Neural progenitor cell (in vitro differentiated cells): Measurements from ENCODE around the gene JAK1. TPM values are rescaled to one million over a fixed set of nuclear protein-coding genes. Genes with fewer than 3 reads are reported as not detected.

Experiments used
- DNase-seq: peaks from one replicate; pipeline ENCODE4 v3.0.0-alpha.2; 2016; ENCODE audit warnings: low spot score
- H2AFZ ChIP-seq: fragments of 200-600 bp; sonication (generic); replicated peaks from 2 replicates; pipeline ENCODE4 v1.6.1; 2016; ENCODE audit warnings: antibody characterized with exemption
- H3F3A ChIP-seq: fragments of 200-600 bp; sonication (generic); 2 replicates; pipeline ENCODE4 v1.6.1; 2016; ENCODE audit warnings: antibody characterized with exemption, low read depth
- H3K27ac ChIP-seq: fragments of 200-600 bp; sonication (generic); 2 replicates; pipeline ENCODE4 v1.5.1; 2016; ENCODE audit warnings: mild to moderate bottlenecking
- H3K27me3 ChIP-seq: fragments of 200-600 bp; sonication (generic); 2 replicates; pipeline ENCODE4 v1.6.1; 2016; ENCODE audit warnings: mild to moderate bottlenecking, moderate library complexity
- H3K36me3 ChIP-seq: fragments of 200-600 bp; sonication (generic); 2 replicates; pipeline ENCODE4 v1.5.1; 2016
- H3K4me1 ChIP-seq: fragments of 200-600 bp; sonication (generic); 2 replicates; pipeline ENCODE4 v1.6.1; 2016; ENCODE audit warnings: mixed run types
- H3K4me2 ChIP-seq: fragments of 200-600 bp; sonication (generic); 2 replicates; pipeline ENCODE4 v1.6.1; 2016
- H3K4me3 ChIP-seq: fragments of 200-600 bp; sonication (generic); 2 replicates; pipeline ENCODE4 v1.5.1; 2016
- H3K79me2 ChIP-seq: fragments of 200-600 bp; sonication (generic); 2 replicates; pipeline ENCODE4 v1.6.1; 2016; ENCODE audit warnings: low read depth
- H3K9ac ChIP-seq: fragments of 200-600 bp; sonication (generic); 2 replicates; pipeline ENCODE4 v1.6.1; 2016
- H3K9me3 ChIP-seq: fragments of 200-600 bp; sonication (generic); 2 replicates; pipeline ENCODE4 v1.5.1; 2016; ENCODE audit warnings: low read depth
- H4K20me1 ChIP-seq: fragments of 200-600 bp; sonication (generic); 2 replicates; pipeline ENCODE4 v1.6.1; 2016; ENCODE audit warnings: low read depth
- H3K27ac Mint-ChIP-seq: 3 replicates; pipeline ENCODE4 v1.8.0; 2021; ENCODE audit warnings: mixed read lengths
- H3K27me3 Mint-ChIP-seq: 2 replicates; pipeline ENCODE4 v1.8.0; 2022; ENCODE audit warnings: low read depth, mild to moderate bottlenecking, inconsistent platforms, moderate library complexity, mixed read lengths; ENCODE audit not compliant: insufficient read depth
- H3K36me3 Mint-ChIP-seq: 3 replicates; pipeline ENCODE4 v1.8.0; 2021; ENCODE audit warnings: mixed read lengths
- H3K4me1 Mint-ChIP-seq: 3 replicates; pipeline ENCODE4 v1.8.0; 2021; ENCODE audit warnings: mixed read lengths
- H3K4me3 Mint-ChIP-seq: 3 replicates; pipeline ENCODE4 v1.8.0; 2021; ENCODE audit warnings: mild to moderate bottlenecking, moderate library complexity, mixed read lengths
- H3K9me3 Mint-ChIP-seq: 3 replicates; pipeline ENCODE4 v1.8.0; 2020; ENCODE audit warnings: mixed read lengths
- EZH2 ChIP-seq: fragments of 200-600 bp; sonication (generic); IDR thresholded peaks from 2 replicates; pipeline ENCODE4 v1.6.1; 2017; ENCODE audit warnings: antibody characterized with exemption, mild to moderate bottlenecking, moderate library complexity
- EZH2phosphoT487 ChIP-seq: fragments of 200-600 bp; sonication (generic); IDR thresholded peaks from 2 replicates; pipeline ENCODE4 v1.6.1; 2017; ENCODE audit warnings: antibody characterized with exemption
- total RNA-seq: library from RNA; depleted of rRNA; stranded (reverse); fragments of >200 nt; gene quantifications from 2 replicates; pipeline ENCODE4 v1.2.3, GENCODE V29; 2015; ENCODE audit warnings: low replicate concordance
- TF ChIP-seq, protein P1 (sequence below): fragments of 200-600 bp; sonication (generic); IDR thresholded peaks from 2 replicates; pipeline ENCODE4 v1.5.1; 2017; ENCODE audit warnings: antibody characterized with exemption, mild to moderate bottlenecking

JAK1 gene
- total RNA-seq, 1 donor from 2014 or later, result 6.5 TPM

- Histone ChIP-seq H4K20me1 (no peaks in the 10 kb centered on the region), H2AFZ (no peak overlapping the region), H3K4me1 (peaks cover 7% of the 10 kb centered on the region), H3K36me3 (no peaks in the 10 kb centered on the region), H3K79me2 (no peaks in the 10 kb centered on the region), H3K4me2 (no peak overlapping the region), H3K27ac (no peak overlapping the region), H3F3A (no peaks in the 10 kb centered on the region), H3K9ac (no peak overlapping the region), H3K9me3 (no peaks in the 10 kb centered on the region), H3K4me3 (no peak overlapping the region), H3K27me3 (no peaks in the 10 kb centered on the region)
- peaks cover 4% of the 10 kb centered on the region for H3K4me1 Mint-ChIP-seq
- H3K36me3 Mint-ChIP-seq, result peaks cover 29% of the 10 kb centered on the region
- DNase-seq, result no peak
- TF ChIP-seq EZH2 (no peak), EZH2phosphoT487 (no peak)
- TF ChIP-seq, protein P1, sequence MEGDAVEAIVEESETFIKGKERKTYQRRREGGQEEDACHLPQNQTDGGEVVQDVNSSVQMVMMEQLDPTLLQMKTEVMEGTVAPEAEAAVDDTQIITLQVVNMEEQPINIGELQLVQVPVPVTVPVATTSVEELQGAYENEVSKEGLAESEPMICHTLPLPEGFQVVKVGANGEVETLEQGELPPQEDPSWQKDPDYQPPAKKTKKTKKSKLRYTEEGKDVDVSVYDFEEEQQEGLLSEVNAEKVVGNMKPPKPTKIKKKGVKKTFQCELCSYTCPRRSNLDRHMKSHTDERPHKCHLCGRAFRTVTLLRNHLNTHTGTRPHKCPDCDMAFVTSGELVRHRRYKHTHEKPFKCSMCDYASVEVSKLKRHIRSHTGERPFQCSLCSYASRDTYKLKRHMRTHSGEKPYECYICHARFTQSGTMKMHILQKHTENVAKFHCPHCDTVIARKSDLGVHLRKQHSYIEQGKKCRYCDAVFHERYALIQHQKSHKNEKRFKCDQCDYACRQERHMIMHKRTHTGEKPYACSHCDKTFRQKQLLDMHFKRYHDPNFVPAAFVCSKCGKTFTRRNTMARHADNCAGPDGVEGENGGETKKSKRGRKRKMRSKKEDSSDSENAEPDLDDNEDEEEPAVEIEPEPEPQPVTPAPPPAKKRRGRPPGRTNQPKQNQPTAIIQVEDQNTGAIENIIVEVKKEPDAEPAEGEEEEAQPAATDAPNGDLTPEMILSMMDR, result no peak
- no peak overlapping the region for H3K4me3 Mint-ChIP-seq
- no peak overlapping the region for H3K27ac Mint-ChIP-seq
- H3K27me3 Mint-ChIP-seq, result peaks cover 7% of the 10 kb centered on the region
- H3K9me3 Mint-ChIP-seq, result no peaks in the 10 kb centered on the region
Observed at GRCh38 chr1:64842224-64842623, 124.1 kb downstream of the JAK1 start.

GRCh38 chr1:64841330-64842065 is 124.9 kb downstream of the JAK1 start:
- no peaks in the 10 kb centered on the region for H3K27me3 ChIP-seq
- no peak overlapping the region for H3K4me2 ChIP-seq
- peaks cover 7% of the 10 kb centered on the region for H3K27me3 Mint-ChIP-seq
- no peaks in the 10 kb centered on the region for H3K36me3 ChIP-seq
- H3K79me2 ChIP-seq, result no peaks in the 10 kb centered on the region
- H2AFZ ChIP-seq, result no peak overlapping the region
- H3K4me3 Mint-ChIP-seq, result no peak overlapping the region
- no peak for DNase-seq
- H3K4me1 Mint-ChIP-seq, result peaks cover 4% of the 10 kb centered on the region
- no peaks in the 10 kb centered on the region for H3K9me3 Mint-ChIP-seq
- H4K20me1 ChIP-seq, result no peaks in the 10 kb centered on the region
- no peak overlapping the region for H3K27ac Mint-ChIP-seq
- H3K36me3 Mint-ChIP-seq, result peaks cover 35% of the 10 kb centered on the region
- H3K27ac ChIP-seq, result no peak overlapping the region
- H3K9me3 ChIP-seq, result no peaks in the 10 kb centered on the region
- no peak overlapping the region for H3K9ac ChIP-seq
- H3K4me1 ChIP-seq, result peaks cover 7% of the 10 kb centered on the region
- H3F3A ChIP-seq, result no peaks in the 10 kb centered on the region
- no peak overlapping the region for H3K4me3 ChIP-seq
- TF ChIP-seq EZH2 (no peak), EZH2phosphoT487 (no peak)
- TF ChIP-seq, protein P1, result no peak

GRCh38 chr1:64839732-64840405 is 126.5 kb downstream of the JAK1 start:
- Histone ChIP-seq H3K9ac (no peak overlapping the region), H2AFZ (no peak overlapping the region), H3K4me3 (no peak overlapping the region), H3K4me2 (no peak overlapping the region), H3K36me3 (no peaks in the 10 kb centered on the region), H4K20me1 (no peaks in the 10 kb centered on the region), H3K79me2 (no peaks in the 10 kb centered on the region), H3K27me3 (no peaks in the 10 kb centered on the region), H3F3A (no peaks in the 10 kb centered on the region), H3K27ac (no peak overlapping the region), H3K9me3 (no peaks in the 10 kb centered on the region), H3K4me1 (peaks cover 7% of the 10 kb centered on the region)
- Mint-ChIP-seq H3K4me1 (peaks cover 4% of the 10 kb centered on the region), H3K9me3 (no peaks in the 10 kb centered on the region), H3K27ac (no peak overlapping the region), H3K27me3 (peaks cover 5% of the 10 kb centered on the region), H3K36me3 (peaks cover 32% of the 10 kb centered on the region), H3K4me3 (no peak overlapping the region)
- peak; percentile 18 for DNase-seq
- TF ChIP-seq EZH2phosphoT487 (no peak), EZH2 (no peak)
- TF ChIP-seq, protein P1, result no peak
